Loucy (cell line): ENCODE results near the gene PDE4DIP.
"Not testable (repeated sequence)": the region's sequence is repeated elsewhere in the genome, so short reads cannot be mapped to it uniquely, and the experiment has no call there.

Experiments
- EZH2phosphoT487 ChIP-seq: fragments of 200-600 bp; IDR thresholded peaks from 2 replicates; pipeline ENCODE4 v1.6.1; 2018; ENCODE audit warnings: antibody characterized with exemption, mild to moderate bottlenecking, moderate library complexity, borderline replicate concordance
- TF ChIP-seq, protein P1 (sequence below): fragments of 200-600 bp; sonication (generic); conservative IDR thresholded peaks from 2 replicates; pipeline ENCODE4 v1.5.1; 2014; ENCODE audit warnings: mild to moderate bottlenecking, antibody characterized with exemption, low read length

DNA sequence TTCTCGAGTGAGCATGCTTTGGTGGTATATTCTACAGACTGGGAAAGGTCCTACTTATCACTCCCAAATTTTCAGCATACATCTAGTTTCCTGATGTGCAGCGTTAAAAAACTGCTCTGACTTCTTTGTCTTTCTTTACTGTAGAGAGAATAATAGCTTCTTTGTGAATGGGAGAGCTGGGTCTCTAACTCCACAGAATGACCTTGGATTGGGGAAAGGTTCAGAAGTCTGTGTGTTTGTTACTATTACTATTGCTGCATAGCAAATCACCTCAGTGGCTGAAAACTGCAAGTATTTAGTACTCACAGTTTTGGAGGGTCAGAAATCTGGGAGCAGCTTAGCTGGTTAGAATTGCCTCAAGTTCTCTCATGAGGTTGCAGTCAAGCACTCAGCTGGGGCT lies 20.4 kb upstream of the PDE4DIP start:
- TF ChIP-seq, protein P1, sequence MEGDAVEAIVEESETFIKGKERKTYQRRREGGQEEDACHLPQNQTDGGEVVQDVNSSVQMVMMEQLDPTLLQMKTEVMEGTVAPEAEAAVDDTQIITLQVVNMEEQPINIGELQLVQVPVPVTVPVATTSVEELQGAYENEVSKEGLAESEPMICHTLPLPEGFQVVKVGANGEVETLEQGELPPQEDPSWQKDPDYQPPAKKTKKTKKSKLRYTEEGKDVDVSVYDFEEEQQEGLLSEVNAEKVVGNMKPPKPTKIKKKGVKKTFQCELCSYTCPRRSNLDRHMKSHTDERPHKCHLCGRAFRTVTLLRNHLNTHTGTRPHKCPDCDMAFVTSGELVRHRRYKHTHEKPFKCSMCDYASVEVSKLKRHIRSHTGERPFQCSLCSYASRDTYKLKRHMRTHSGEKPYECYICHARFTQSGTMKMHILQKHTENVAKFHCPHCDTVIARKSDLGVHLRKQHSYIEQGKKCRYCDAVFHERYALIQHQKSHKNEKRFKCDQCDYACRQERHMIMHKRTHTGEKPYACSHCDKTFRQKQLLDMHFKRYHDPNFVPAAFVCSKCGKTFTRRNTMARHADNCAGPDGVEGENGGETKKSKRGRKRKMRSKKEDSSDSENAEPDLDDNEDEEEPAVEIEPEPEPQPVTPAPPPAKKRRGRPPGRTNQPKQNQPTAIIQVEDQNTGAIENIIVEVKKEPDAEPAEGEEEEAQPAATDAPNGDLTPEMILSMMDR: not testable (repeated sequence)
- not testable (repeated sequence) for TF ChIP-seq EZH2phosphoT487
